HG03575 (cell line): ENCODE data around the gene MARCHF9.
A peak's percentile ranks its signal among the peaks of the same experiment; 100 is the strongest.

Source experiments
- ATAC-seq: cut with Tn5 transposase; IDR thresholded peaks from one replicate; pipeline ENCODE4 v1.9.1; 2021; ENCODE audit not compliant: unreplicated experiment, insufficient number of reproducible peaks, low FRiP score; ENCODE audit errors: extremely low read depth

Gene MARCHF9

GRCh38 chr12:57779736-57780135, 24.8 kb downstream of the MARCHF9 start:
- no peak for ATAC-seq

- no peak for ATAC-seq
These were observed 25.5 kb downstream of the MARCHF9 start for GRCh38 chr12:57780284-57780897.

DNA sequence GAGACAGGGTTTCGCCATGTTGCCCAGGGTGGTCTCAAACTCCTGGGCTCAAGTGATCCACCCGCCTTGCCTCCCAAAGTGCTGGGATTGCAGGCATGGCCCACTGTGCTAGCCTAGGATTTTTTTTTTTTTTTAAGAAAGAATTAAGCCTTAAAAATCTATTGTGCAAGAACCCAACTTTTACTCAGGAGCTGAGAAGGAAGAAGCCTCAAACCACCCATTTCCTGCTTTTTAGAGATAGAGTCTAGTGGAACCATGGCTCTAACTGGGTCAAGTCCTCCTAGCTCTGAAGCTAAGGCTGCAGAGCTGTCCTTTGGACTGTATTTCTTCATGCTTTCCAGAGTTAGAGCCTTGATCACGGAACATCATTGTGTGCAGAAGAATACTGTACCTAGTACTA, 26.3 kb downstream of the MARCHF9 start:
- ATAC-seq: no peak

DNA sequence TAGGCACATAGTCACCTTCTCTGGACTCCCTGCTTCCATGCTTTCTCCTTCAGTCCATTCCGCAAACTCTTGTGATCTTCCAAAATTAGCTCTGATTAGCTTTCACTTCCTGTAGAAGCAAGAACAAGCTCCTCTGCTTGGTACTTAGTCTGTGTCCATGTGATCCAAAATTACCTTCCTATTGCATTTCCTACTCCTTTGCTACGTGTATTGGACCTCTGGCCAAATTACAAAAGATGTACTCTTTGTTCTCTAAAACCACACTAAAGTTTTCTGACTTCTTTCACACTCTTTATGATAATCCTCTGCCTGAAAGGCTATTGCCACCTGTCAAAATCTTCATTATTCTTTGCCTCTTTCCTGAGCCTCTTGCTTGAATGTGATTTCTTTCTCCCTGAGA, 26.9 kb downstream of the MARCHF9 start:
- no peak for ATAC-seq

GRCh38 chr12:57782243-57782607, 27.3 kb downstream of the MARCHF9 start:
- no peak for ATAC-seq

DNA sequence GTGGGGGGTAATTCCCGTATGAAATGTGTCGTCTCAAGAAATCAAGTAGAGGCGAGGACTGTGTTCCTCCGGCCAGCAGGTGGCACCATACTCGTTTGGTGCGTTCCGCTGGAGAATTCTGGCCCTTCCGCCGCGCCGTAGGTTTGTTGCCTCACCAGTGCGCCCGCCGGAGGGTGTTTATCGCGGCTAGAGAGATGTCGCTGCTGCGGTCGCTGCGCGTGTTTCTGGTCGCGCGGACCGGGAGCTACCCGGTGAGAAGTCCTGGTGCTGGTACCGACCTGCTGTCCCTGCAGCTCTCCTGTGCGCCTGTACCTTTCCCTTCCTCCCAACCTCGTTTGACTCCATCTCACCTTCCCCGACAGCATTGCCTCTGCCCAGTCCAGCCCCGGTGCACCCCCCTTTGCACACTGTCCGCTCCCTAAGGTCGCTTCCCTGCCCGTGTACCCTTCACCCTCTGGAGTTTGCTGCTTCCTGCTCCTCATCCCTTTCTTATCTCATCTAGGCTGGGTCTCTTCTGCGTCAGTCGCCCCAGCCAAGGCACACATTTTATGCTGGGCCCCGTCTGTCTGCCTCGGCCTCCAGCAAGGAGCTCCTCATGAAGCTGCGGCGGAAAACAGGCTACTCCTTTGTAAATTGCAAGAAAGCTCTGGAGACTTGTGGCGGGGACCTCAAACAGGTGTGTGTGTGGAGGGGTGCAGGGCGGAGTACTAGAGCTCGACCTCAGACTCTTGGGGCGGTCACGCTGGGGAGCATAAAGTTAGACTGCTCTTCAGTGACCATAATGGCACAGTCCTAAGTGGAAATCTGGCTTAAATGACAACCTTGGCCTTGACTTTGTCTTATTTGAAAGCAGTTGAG, 27.9 kb downstream of the MARCHF9 start, which contains the start of gene TSFM:
Gene TSFM, plus strand, starts transcription at position 180 of the 858 bp plus-strand sequence. Its CDS starts 15 bp downstream, at position 195.
- peak; percentile 38 for ATAC-seq

- ATAC-seq: no peak
These were observed 28.5 kb downstream of the MARCHF9 start for GRCh38 chr12:57783466-57783801.

GRCh38 chr12:57783861-57784260, 29.0 kb downstream of the MARCHF9 start:
- ATAC-seq: no peak

DNA sequence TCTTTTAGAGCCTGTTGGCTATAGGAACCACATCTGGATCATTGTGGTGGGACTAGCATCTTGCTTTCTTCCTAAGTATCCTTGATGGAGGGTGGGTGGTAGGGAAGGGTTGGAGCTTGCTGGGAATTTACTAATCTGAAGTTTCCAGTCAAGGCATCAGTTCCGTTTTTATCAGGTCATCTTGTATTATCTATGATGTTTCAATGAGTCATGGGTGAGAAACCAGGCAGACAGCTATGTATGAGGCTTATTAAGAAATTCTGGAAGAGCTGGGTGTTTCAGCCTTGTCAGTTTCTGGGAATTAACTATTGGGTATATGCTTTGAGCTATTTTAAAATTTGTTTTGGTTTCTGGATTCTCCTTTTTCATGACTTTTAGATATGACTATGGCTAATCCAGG, 39.0 kb downstream of the MARCHF9 start:
- no peak for ATAC-seq

DNA sequence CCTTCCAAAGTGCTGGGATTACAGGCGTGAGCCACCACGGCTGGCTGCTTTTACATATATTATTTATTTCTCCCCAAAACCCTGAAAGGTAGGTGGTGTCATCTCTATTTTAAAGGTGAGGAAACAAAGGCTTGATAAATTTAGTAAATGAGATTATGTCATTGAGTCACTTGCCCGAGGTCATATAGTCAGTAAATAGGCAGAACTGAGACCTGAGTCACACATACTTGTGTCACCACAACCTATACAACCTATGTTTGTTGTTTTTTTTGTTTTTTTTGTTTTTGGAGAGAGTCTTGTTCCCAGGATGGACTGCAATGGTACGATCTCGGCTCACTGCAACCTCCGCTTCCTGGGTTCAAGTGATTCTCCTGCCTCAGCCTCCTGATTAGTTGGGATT, 40.5 kb downstream of the MARCHF9 start:
- ATAC-seq: no peak

- ATAC-seq: no peak
These were observed 42.1 kb downstream of the MARCHF9 start for GRCh38 chr12:57796996-57797395.

GRCh38 chr12:57797933-57798332, 43.0 kb downstream of the MARCHF9 start:
- ATAC-seq: no peak

GRCh38 chr12:57800965-57801364, 46.1 kb downstream of the MARCHF9 start:
- no peak for ATAC-seq

DNA sequence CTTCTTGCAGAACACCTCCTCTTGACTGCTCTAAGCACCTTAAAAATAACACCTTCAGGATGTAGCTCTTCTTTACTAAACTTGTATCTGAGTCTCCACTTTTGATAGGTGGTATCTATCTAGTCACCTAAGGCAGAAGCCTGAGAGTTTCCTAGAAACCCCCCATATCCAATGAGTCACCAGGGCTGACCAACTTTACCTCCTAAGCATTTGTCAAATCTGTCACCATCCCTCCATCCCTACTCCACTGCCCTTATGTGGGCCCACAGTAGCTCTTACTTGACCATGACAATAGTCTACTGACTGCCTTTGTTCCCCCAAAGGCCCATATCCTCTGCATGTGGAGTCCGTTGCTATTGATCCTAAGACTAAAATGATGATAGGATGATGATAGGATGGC, 47.7 kb downstream of the MARCHF9 start:
- ATAC-seq: no peak

GRCh38 chr12:57803319-57803893, 48.5 kb downstream of the MARCHF9 start:
- ATAC-seq: no peak

GRCh38 chr12:57806677-57807076, 51.8 kb downstream of the MARCHF9 start:
- no peak for ATAC-seq

DNA sequence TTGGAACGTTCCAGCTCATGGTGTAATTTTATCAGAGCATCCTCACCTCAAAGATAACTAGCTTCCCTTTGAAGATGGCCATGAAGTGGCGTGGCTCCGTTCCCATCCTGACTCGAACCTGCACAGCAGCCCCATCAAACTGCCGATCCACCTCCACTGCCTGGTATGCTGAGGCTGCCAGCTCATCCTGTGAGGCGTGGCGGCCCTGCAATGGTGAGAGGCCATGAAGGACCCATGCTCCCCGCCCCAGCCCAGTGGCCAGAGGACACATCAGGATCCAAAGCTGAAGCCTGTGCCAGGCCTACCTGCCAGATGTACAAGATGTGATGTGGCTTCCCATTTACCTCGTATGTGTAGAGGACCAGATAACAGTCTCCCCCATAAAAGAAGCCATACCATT, 52.4 kb downstream of the MARCHF9 start:
- ATAC-seq: no peak

GRCh38 chr12:57808351-57808750, 53.4 kb downstream of the MARCHF9 start:
- no peak for ATAC-seq

- ATAC-seq: no peak
These were observed 54.5 kb downstream of the MARCHF9 start for GRCh38 chr12:57809425-57809824.
